Naive thymus-derived CD8-positive, alpha-beta T cell (primary cell): Measurements from ENCODE around the gene CCDC112. TPM values are rescaled to one million over a fixed set of nuclear protein-coding genes. Genes with fewer than 3 reads are reported as not detected.
A peak's percentile ranks its signal among the peaks of the same experiment; 100 is the strongest.
"Not testable (repeated sequence)": the region's sequence is repeated elsewhere in the genome, so short reads cannot be mapped to it uniquely, and the experiment has no call there.

ENCODE experiments used
- ATAC-seq, 2 donors: fragments of 150-1000 bp; cut with Tn5 transposase in 1 of 2; sonication (Bioruptor Pico), chemical (Tn5 transposase) in 1 of 2; 1 replicate in 1 of 2; 2 replicates in 1 of 2; pipeline ENCODE4 v1.10.0; 2021; ENCODE audit warnings: mild to moderate bottlenecking in 2 of 2, moderate library complexity in 2 of 2
- POLR2A ChIA-PET: fragments of 350-600 bp; sonication (Branson Sonifier 250); formaldehyde crosslinking; loops from one replicate; lab custom pipeline; 2021; ENCODE audit warnings: antibody characterized with exemption; lab: Charles Lee
- DNase-seq, 10 donors: peaks; one replicate each; pipeline versions ENCODE4 v3.0.0 to v3.0.0-alpha.2; 2020 to 2022
- H3K27ac Mint-ChIP-seq, 10 donors: one replicate each; pipeline ENCODE4 v1.8.0; 2020 to 2022; ENCODE audit warnings: mild to moderate bottlenecking in 10 of 10, mixed read lengths in 10 of 10, moderate library complexity in 4 of 10, inconsistent platforms in 1 of 10
- H3K27me3 Mint-ChIP-seq, 5 donors: one replicate each; pipeline ENCODE4 v1.8.0; 2021 to 2022; ENCODE audit warnings: mixed read lengths in 5 of 5
- H3K36me3 Mint-ChIP-seq, 3 donors: one replicate each; pipeline ENCODE4 v1.8.0; 2020 to 2022; ENCODE audit warnings: mixed read lengths in 3 of 3, mild to moderate bottlenecking in 2 of 3, inconsistent platforms in 1 of 3
- H3K4me1 Mint-ChIP-seq, 4 donors: one replicate each; pipeline ENCODE4 v1.8.0; 2021 to 2022; ENCODE audit warnings: mixed read lengths in 4 of 4
- H3K4me3 Mint-ChIP-seq, 10 donors: one replicate each; pipeline ENCODE4 v1.8.0; 2020 to 2022; ENCODE audit warnings: mild to moderate bottlenecking in 10 of 10, mixed read lengths in 10 of 10, moderate library complexity in 6 of 10, inconsistent platforms in 1 of 10
- H3K9me3 Mint-ChIP-seq, 9 donors: one replicate each; pipeline ENCODE4 v1.8.0; 2020 to 2022; ENCODE audit warnings: mixed read lengths in 9 of 9, mild to moderate bottlenecking in 3 of 9, inconsistent platforms in 1 of 9, moderate library complexity in 1 of 9
- polyA plus RNA-seq, 3 donors: library from polyadenylated mRNA; unstranded; fragments of 300-500 nt; fragmentation: Illumina TruSeq; gene quantifications; one replicate each; pipeline ENCODE4 v1.2.3, GENCODE V29; 2021
- total RNA-seq, 8 experiments: library from RNA in 2 of 8; stranded (reverse) in 2 of 8; gene quantifications; one replicate each; pipeline ENCODE4 v1.2.3 and lab custom pipeline; 2021 to 2026

The CCDC112 gene
- total and polyA plus RNA-seq, 5 experiments from 2014 or later = 2.8 to 7.5 (median 4.5) TPM

DNA sequence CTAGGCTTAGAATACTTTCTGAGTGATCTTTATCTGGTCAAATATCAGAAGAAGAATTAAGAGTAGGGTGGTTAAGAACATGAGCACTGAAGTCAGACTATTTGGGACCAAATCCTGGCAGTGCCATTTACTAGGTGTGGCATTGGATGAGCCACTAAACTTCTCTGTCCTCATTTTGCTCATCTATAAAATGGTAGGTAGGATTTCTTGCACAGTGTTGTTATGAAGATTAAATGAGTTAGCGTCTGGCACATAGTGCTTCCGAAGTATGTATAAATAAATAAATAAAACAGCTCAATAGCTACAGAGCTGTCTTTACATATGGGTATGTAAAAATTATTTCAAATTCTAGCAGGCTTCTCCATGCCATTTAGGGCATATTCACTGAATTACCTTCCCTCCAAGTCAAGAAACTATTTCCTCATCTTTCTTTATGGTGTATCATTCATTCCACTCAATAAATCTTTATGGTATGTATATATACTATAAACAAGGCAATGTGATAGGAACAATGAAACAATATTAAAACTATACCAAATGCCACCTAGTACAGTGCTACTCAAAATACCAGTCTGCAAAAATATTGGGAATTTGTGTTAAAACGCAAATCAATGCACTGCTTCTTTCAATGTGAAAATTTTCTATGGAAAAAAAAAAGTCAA lies 24.0 kb downstream of the CCDC112 start:
- Mint-ChIP-seq H3K4me3 (no peak overlapping the region), H3K27ac (peak overlapping the region in 1 of 10 donors; percentile 28), H3K4me1 (peaks cover 0 to 27% (median 0%) of the 10 kb centered on the region in 4 donors), H3K36me3 (peaks cover 7 to 39% (median 27%) of the 10 kb centered on the region in 3 donors), H3K27me3 (no peaks in the 10 kb centered on the region), H3K9me3 (no peaks in the 10 kb centered on the region)
- POLR2A ChIA-PET = no interaction called here
- no peak for DNase-seq
- ATAC-seq = no peak

DNA sequence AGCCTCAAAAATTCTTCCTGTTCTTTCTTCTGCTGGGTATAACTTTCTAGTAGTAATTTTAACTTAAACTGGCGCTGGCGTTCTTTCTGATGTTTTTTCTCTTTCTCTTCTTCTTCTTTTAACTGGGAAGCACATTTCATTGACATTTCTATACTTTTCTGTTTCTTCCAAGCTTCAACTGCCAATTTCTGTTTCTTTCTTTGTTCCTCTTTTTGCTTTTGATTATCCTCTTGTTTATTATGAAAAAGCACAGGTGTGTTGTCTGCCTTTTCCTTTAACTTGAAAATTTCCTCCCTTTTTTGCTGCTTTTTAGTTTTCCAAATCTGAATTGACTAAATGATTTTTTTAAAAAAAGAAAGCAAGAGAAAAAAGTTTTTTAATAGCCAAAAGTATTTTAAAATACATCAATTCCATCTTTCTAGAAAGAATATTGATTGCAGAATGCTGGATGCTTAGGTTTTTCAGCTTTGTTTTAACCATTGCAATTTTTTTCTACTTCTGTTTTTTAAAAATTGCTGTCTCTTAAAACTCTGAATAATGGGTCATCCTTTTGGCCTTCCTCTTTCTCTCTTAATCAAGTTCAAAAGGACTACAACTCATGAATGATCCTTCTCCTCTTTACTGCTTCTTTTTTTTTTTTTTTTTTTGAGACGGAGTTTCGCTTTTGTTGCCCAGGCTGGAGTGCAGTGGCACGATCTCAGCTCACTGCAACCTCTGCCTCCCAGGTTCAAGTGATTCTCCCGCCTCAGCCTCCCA lies 25.0 kb downstream of the CCDC112 start:
- Mint-ChIP-seq H3K9me3 (no peaks in the 10 kb centered on the region), H3K27ac (peak overlapping the region in 2 of 10 donors; percentile 10 to 44), H3K36me3 (peaks cover 7 to 37% (median 32%) of the 10 kb centered on the region in 3 donors), H3K4me1 (peaks cover 0 to 27% (median 0%) of the 10 kb centered on the region in 4 donors), H3K4me3 (peak overlapping the region in 1 of 10 donors; percentile 45), H3K27me3 (no peaks in the 10 kb centered on the region)
- POLR2A ChIA-PET = no interaction called here
- no peak for ATAC-seq
- no peak for DNase-seq

DNA sequence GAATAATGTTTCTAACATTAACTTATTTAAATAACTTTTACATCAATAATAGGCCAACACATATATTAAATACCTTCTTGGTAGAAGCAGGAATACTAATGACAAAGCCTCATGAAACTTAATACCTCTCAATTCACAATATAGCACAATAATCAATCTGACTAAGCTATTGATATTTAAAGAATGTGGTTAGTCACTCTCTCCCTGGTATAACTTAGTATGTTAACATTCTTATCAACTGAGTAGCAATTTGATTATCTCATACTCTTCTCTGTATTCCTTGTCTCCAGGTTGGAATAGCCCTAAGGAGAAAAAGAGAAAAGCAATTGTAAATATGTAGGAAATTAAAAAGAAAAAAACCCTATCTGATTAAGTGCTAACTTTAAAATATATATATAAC lies 28.8 kb downstream of the CCDC112 start:
- ATAC-seq = no peak
- H3K36me3 Mint-ChIP-seq = peaks cover 0 to 11% (median 4%) of the 10 kb centered on the region in 3 donors
- POLR2A ChIA-PET = no interaction called here
- peak overlapping the region in 1 of 10 donors; percentile 12 for H3K27ac Mint-ChIP-seq
- DNase-seq = no peak
- H3K27me3 Mint-ChIP-seq = no peaks in the 10 kb centered on the region
- peaks cover 2 to 17% (median 6%) of the 10 kb centered on the region in 4 donors for H3K4me1 Mint-ChIP-seq
- H3K9me3 Mint-ChIP-seq = no peaks in the 10 kb centered on the region
- no peak overlapping the region for H3K4me3 Mint-ChIP-seq

DNA sequence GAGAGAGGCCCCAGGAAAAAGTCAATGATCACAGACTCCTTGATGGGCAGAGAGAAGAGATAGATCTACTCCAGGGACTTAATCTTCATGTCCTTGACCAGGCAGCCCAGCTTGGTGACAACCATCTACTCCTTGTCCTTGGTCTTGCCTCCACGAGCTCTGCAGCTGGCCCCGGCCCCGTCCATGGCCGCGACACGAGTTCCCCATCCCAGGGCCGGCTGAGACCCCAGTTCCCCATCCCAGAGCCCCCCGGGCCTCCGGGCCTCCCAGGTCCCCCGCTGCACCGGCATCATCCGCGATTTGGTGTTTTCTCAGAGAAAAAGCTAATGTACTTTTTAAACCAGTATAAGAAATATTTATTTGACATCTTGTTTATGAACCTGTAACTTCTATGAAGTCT lies 31.2 kb downstream of the CCDC112 start:
- Mint-ChIP-seq H3K4me1 (peaks cover 10 to 31% (median 27%) of the 10 kb centered on the region in 4 donors), H3K4me3 (no peak overlapping the region), H3K27me3 (no peaks in the 10 kb centered on the region), H3K27ac (no peak overlapping the region), H3K36me3 (peaks cover 0 to 7% (median 0%) of the 10 kb centered on the region in 3 donors), H3K9me3 (no peaks in the 10 kb centered on the region)
- no peak for DNase-seq
- POLR2A ChIA-PET = no interaction called here
- no peak for ATAC-seq

DNA sequence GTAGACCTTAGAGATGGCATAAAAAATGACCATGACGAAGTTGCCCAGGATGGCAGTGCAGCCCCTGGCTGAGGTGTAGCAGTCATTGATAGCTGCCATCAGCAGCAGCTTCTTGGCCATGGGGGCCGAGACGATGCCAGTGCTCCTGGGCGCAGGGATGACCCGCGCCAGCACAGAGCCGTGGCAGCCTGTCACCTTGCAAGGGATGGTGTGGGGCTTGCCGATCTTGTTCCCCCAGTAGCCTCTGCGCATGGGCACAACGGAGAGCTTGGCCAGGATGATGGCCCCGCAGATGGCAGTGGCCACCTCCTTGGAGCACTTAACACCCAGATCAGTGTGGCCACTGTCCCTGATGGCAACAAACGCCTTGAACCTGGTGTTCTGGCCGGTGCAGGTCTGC lies 31.7 kb downstream of the CCDC112 start:
- POLR2A ChIA-PET = no interaction called here
- no peak overlapping the region for H3K27ac Mint-ChIP-seq
- peaks cover 0 to 7% (median 1%) of the 10 kb centered on the region in 3 donors for H3K36me3 Mint-ChIP-seq
- H3K4me1 Mint-ChIP-seq = peaks cover 10 to 35% (median 31%) of the 10 kb centered on the region in 4 donors
- DNase-seq (no peak), ATAC-seq (no peak)
- no peak overlapping the region for H3K4me3 Mint-ChIP-seq
- H3K27me3 Mint-ChIP-seq = no peaks in the 10 kb centered on the region
- H3K9me3 Mint-ChIP-seq = no peaks in the 10 kb centered on the region

DNA sequence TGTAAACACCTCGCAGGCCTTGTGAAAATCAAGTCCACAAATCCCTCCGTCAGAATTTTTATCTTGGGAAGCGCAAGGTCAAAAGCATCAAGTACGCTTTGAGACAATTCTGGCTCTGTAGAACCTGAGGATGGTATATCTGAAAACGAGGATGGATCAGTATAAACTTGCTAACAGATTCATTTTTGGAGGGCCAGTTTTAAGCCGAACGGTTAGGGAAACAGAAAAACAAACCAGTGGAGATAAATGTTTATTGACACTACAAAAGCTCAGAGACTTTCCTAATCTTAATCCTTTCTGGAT lies 33.4 kb downstream of the CCDC112 start:
- Mint-ChIP-seq H3K27me3 (no peaks in the 10 kb centered on the region), H3K9me3 (no peaks in the 10 kb centered on the region), H3K4me3 (peak overlapping the region; percentile 90 to 99 (median 96)), H3K4me1 (peaks cover 18 to 52% (median 48%) of the 10 kb centered on the region in 4 donors), H3K36me3 (peaks cover 0 to 13% (median 5%) of the 10 kb centered on the region in 3 donors), H3K27ac (peak overlapping the region; percentile 95 to 98 (median 96))
- POLR2A ChIA-PET = interaction anchor here (0.5 to 2.2 kb wide), 4 partner anchors 32 to 822 kb away, joined by 3 to 12 read pairs (median 7); partner anchors contain the start of genes CCDC112, COMMD10 and FEM1C
- ATAC-seq = no peak
- DNase-seq = peak in 1 of 10 donors; percentile 7

DNA sequence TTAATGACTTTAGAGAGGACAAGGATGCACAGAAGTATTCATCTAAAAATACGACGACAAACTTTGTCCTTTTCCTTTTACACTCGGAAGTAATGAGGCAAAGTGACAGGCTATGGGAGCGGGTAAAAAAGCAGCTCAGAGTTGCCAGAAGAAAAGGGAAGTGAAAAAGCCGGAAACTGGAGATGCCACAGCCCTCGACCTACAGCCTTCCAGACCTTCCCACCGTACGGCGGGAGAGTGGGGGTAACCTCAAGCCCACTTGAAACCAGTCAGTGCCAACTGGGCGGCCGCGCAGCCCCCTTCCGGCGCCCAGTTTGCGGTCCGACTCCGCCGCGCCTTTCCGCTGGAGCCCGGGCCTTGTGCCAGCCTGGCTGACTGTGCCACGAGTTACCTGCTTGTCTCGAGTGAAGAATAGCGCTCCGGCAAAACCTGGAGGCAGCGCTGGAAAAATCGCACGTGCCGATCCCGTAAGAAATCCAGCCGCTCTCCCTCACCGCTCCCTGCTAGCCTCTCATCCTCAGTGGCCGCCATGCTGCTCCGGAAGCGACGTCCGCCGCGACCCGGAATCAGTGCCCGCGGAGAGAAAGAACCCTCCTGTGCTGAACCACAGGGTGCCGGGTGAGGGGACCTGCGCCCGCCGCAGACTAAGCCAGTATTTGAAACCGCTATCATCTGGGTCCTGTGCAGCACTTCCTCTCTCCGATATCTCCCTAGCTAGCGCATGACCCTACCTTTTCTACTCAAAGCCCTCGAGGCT lies 34.0 kb downstream of the CCDC112 start, which contains the start of gene PGGT1B:
PGGT1B (minus strand) TSS at position 557 of the 757 bp plus-strand sequence; CDS start at position 531, 26 bp downstream.
- H3K9me3 Mint-ChIP-seq = no peaks in the 10 kb centered on the region
- peaks cover 0 to 13% (median 5%) of the 10 kb centered on the region in 3 donors for H3K36me3 Mint-ChIP-seq
- peak within 1 kb of the TSS; percentile 95 to 98 (median 96) for H3K27ac Mint-ChIP-seq
- POLR2A ChIA-PET = interaction anchor here (0.9 to 2.2 kb wide), 5 partner anchors 8 to 823 kb away, joined by 3 to 12 read pairs (median 3); partner anchors contain the start of genes CCDC112, COMMD10 and FEM1C
- peak within 1 kb of the TSS; percentile 90 to 99 (median 96) for H3K4me3 Mint-ChIP-seq
- no peaks in the 10 kb centered on the region for H3K27me3 Mint-ChIP-seq
- peak; percentile 48 to 82 (median 65) for DNase-seq
- ATAC-seq = peak; percentile 97
- H3K4me1 Mint-ChIP-seq = peaks cover 19 to 56% (median 53%) of the 10 kb centered on the region in 4 donors

DNA sequence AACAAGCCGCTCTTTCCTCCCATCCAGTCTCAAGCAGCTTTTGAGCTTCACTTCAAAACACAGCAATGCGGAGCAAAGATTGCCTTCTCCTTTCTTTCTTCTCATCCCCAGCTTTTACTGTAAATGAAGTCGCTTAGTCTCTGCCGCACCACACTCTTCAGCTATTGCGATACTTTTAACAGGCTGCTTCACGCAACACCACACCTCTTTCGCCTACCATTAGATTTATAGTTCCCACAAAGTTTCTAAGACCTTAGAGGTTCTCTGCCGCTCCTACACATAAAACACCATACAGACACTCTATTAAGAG lies 34.5 kb downstream of the CCDC112 start:
- Mint-ChIP-seq H3K9me3 (no peaks in the 10 kb centered on the region), H3K4me3 (peak overlapping the region; percentile 90 to 99 (median 96)), H3K4me1 (peaks cover 20 to 58% (median 55%) of the 10 kb centered on the region in 4 donors), H3K27ac (peak overlapping the region; percentile 95 to 98 (median 96)), H3K36me3 (peaks cover 0 to 14% (median 5%) of the 10 kb centered on the region in 3 donors), H3K27me3 (no peaks in the 10 kb centered on the region)
- peak in 1 of 10 donors; percentile 5 for DNase-seq
- ATAC-seq = peak; percentile 5 to 6
- POLR2A ChIA-PET = interaction anchor here (0.9 to 2.2 kb wide), 4 partner anchors 8 to 578 kb away, joined by 3 to 12 read pairs (median 7); partner anchors contain the start of genes CCDC112 and FEM1C

DNA sequence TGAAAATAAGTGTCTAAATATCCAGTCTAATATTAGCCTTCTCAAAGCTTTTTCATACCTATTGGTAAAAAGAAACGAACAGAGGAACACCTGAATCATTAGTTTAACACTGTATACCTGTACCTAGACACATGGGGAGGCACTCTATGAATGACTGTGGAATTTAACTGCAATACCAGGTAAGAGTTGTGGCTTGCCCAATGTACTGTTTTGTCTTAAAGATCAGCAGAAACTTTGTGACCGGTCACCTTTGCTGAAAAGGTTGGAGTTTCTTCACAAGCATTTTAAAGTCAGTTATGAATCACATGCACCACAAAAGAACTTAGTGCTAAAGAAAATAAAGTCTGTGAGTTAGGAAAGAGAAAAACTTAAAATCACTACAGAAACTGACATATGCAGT lies 36.2 kb downstream of the CCDC112 start:
- H3K4me3 Mint-ChIP-seq = peak overlapping the region in 2 of 10 donors; percentile 39 to 59
- H3K27me3 Mint-ChIP-seq = no peaks in the 10 kb centered on the region
- no peak for DNase-seq
- peaks cover 26 to 75% (median 71%) of the 10 kb centered on the region in 4 donors for H3K4me1 Mint-ChIP-seq
- ATAC-seq = no peak
- POLR2A ChIA-PET = interaction anchor here (0.6 kb wide), 1 partner anchor 654 kb away, joined by 4 read pairs; no protein-coding TSS in a partner anchor
- no peak overlapping the region for H3K27ac Mint-ChIP-seq
- H3K9me3 Mint-ChIP-seq = no peaks in the 10 kb centered on the region
- peaks cover 0 to 28% (median 2%) of the 10 kb centered on the region in 3 donors for H3K36me3 Mint-ChIP-seq

DNA sequence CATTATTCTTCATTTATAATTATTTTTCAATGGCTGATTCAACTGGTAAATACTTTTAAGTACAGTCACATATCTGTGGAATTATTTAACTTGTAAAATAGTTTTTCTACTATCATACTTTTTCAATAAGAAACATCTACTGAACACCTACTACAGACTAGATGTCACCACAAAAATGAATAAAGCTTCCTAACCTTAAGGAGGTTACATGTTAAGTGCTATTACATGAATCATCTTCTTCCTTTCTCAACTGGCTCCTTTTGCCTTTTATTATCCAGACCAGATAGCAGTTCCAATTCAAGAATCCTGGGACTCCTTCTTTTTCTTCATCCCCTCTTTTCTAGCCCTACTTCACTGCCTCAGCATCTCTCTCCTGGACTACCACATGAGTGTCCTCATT lies 38.5 kb downstream of the CCDC112 start:
- no peaks in the 10 kb centered on the region for H3K27me3 Mint-ChIP-seq
- peaks cover 0 to 35% (median 2%) of the 10 kb centered on the region in 3 donors for H3K36me3 Mint-ChIP-seq
- H3K27ac Mint-ChIP-seq = peak overlapping the region in 1 of 10 donors; percentile 4
- H3K9me3 Mint-ChIP-seq = no peaks in the 10 kb centered on the region
- peak overlapping the region in 4 of 10 donors; percentile 1 to 70 (median 6) for H3K4me3 Mint-ChIP-seq
- ATAC-seq (no peak), DNase-seq (no peak)
- peaks cover 29 to 88% (median 78%) of the 10 kb centered on the region in 4 donors for H3K4me1 Mint-ChIP-seq
- POLR2A ChIA-PET = no interaction called here

DNA sequence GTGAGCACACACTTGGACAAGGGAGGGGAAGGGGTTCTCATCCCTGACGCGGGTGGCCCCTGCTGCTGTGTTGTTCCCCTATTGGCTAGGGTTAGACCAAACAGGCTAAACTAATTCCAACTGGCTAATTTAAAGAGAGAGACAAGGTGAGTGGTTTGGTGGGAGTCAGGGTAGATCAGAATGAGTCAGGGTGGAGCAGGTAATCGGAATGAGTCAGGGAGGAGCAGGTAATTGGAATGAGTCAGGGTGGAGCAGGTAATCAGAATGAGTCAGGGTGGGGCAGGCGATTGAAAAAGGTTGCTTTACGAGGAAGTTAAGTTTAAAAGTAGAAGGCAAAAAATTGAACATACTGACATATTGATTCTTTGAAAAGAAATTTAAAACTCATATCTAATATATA lies 47.1 kb downstream of the CCDC112 start:
- ATAC-seq, POLR2A ChIA-PET, H3K27me3 Mint-ChIP-seq, H3K4me3 Mint-ChIP-seq, H3K9me3 Mint-ChIP-seq, DNase-seq: not testable (repeated sequence)
- Mint-ChIP-seq H3K4me1 (peaks cover 4 to 23% (median 16%) of the 10 kb centered on the region in 4 donors), H3K36me3 (peaks cover 0 to 43% (median 4%) of the 10 kb centered on the region in 3 donors), H3K27ac (peak overlapping the region in 5 of 10 donors; percentile 23 to 83 (median 57))
